ENCODE data around the gene CDCA4. TPM values are rescaled to one million over a fixed set of nuclear protein-coding genes. Genes with fewer than 3 reads are reported as not detected.

Gene CDCA4
- total and polyA plus RNA-seq, 2 donors (not counting 1 experiment from before 2014, with no cell fraction given) = 6.3 to 11.7 TPM

DNA sequence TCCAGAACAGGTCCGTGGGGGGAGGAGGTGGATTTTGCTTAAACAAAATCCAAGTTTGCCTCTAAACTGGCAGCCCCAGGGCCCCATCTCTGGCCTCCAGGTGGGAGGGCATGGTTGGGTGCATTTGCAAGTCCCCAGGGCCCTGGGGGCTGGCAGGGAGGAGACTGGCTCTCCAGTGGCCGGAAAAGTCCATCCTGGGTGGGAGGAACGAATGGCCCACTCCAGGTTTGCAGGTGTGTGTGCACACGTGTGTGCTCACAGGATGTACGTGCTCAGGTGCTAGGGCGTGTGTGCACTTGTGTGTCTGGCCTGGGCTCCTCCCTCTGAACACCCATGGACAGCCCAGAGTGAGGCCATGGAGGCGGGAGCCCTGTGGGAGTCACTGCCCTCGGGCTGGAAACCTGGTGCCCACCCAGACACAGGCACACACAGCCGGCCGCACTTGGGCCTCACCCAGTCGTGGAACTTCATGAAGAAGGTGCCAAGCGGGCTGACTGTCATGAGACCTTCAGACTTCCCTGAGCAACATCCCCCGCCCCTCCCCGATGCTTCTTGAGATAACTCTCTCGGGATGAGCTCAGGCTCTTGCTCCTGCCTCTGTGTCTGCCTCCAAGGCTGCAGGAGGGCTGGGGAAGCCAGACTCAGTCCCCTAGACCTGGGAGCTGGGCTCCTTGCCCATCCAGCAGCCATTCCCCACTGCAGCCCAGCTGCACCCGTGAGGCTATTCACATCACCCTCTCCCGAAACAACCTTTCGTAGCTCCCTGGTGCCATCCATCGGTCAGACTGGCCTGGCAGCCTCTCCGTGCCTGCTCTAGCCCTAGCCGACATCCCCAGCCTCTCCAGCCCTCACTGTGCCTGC is 52.1 kb downstream of the CDCA4 start:
- Histone ChIP-seq H2AFZ (ENCODE audit: insufficient read depth, low read depth, low read length, poor library complexity, severe bottlenecking) (no peak overlapping the region), H3K27me3 (replicated peaks in 1 of 4; ENCODE audit: control extremely low read depth in 1 of 4, control insufficient read depth in 3 of 4, insufficient read depth in 4 of 4, low read length in 3 of 4) (peaks cover 0 to 38% (median 15%) of the 10 kb centered on the region in 4 experiments), H3K9me3 (ENCODE audit: control extremely low read depth in 1 of 3, control insufficient read depth in 2 of 3, insufficient read depth in 1 of 3, low read length in 2 of 3) (peaks cover 0 to 8% (median 0%) of the 10 kb centered on the region in 3 donors), H3K4me1 (ENCODE audit: control insufficient read depth in 2 of 2, insufficient read depth in 2 of 2, low read length in 2 of 2) (peaks cover 17 to 19% of the 10 kb centered on the region in 2 donors), H3K4me2 (replicated peaks; ENCODE audit: low read depth, low read length, poor library complexity, severe bottlenecking) (peak overlapping the region; percentile 39), H4K20me1 (ENCODE audit: control insufficient read depth, insufficient read depth, low read length, poor library complexity, severe bottlenecking) (no peaks in the 10 kb centered on the region), H3K79me2 (ENCODE audit: control insufficient read depth, insufficient read depth, low read length) (no peaks in the 10 kb centered on the region), H3K27ac (ENCODE audit: low read length in 2 of 2) (no peak overlapping the region), H3K4me3 (ENCODE audit: control extremely low read depth in 1 of 5, extremely low read depth in 1 of 5, insufficient read depth in 1 of 5, low read depth in 2 of 5, low read length in 4 of 5) (no peak overlapping the region), H3K9ac (ENCODE audit: low read length) (no peak overlapping the region), H3K36me3 (replicated peaks in 1 of 2; ENCODE audit: control extremely low read depth in 1 of 2, control insufficient read depth in 1 of 2, extremely low read depth in 1 of 2, insufficient read depth in 2 of 2, low read length in 1 of 2) (no peaks in the 10 kb centered on the region)
- ATAC-seq (ENCODE audit: low read depth) (peak; percentile 29), DNase-seq (no peak)
- TF ChIP-seq CTCF (IDR thresholded peaks at IDR 0.05) (no peak), EZH2 (IDR thresholded peaks at IDR 0.05; ENCODE audit: borderline replicate concordance, insufficient read depth, low read depth, low read length, poor library complexity, severe bottlenecking) (no peak)
- peaks cover 15% of the 10 kb centered on the region for H3K27me3 Mint-ChIP-seq
- POLR2A ChIA-PET = no interaction called here
- intact Hi-C loops (cut with micrococcal nuclease) = no loop called here
- 62% methylated on average over 21 of the region's 21 CpGs for WGBS (ENCODE audit: insufficient coverage)
- H3K9me3 Mint-ChIP-seq (ENCODE audit: insufficient read depth) = no peaks in the 10 kb centered on the region
- H3K4me1 Mint-ChIP-seq = peaks cover 16% of the 10 kb centered on the region
- CTCF ChIA-PET = interaction anchor here (0.8 to 1.3 kb wide), 3 partner anchors 46 to 77 kb away, joined by 3 read pairs; no protein-coding TSS in a partner anchor
- no peak overlapping the region for H3K4me3 Mint-ChIP-seq
- no peak overlapping the region for H3K27ac Mint-ChIP-seq

- Histone ChIP-seq H3K4me2 (replicated peaks; ENCODE audit: low read depth, low read length, poor library complexity, severe bottlenecking) (peak overlapping the region; percentile 39), H3K79me2 (ENCODE audit: control insufficient read depth, insufficient read depth, low read length) (no peaks in the 10 kb centered on the region), H3K9me3 (ENCODE audit: control extremely low read depth in 1 of 3, control insufficient read depth in 2 of 3, insufficient read depth in 1 of 3, low read length in 2 of 3) (peaks cover 0 to 8% (median 0%) of the 10 kb centered on the region in 3 donors), H4K20me1 (ENCODE audit: control insufficient read depth, insufficient read depth, low read length, poor library complexity, severe bottlenecking) (no peaks in the 10 kb centered on the region), H3K27ac (ENCODE audit: low read length in 2 of 2) (no peak overlapping the region), H3K9ac (ENCODE audit: low read length) (no peak overlapping the region), H3K4me3 (ENCODE audit: control extremely low read depth in 1 of 5, extremely low read depth in 1 of 5, insufficient read depth in 1 of 5, low read depth in 2 of 5, low read length in 4 of 5) (no peak overlapping the region), H2AFZ (ENCODE audit: insufficient read depth, low read depth, low read length, poor library complexity, severe bottlenecking) (no peak overlapping the region), H3K27me3 (replicated peaks in 1 of 4; ENCODE audit: control extremely low read depth in 1 of 4, control insufficient read depth in 3 of 4, insufficient read depth in 4 of 4, low read length in 3 of 4) (peaks cover 0 to 38% (median 15%) of the 10 kb centered on the region in 4 experiments), H3K4me1 (ENCODE audit: control insufficient read depth in 2 of 2, insufficient read depth in 2 of 2, low read length in 2 of 2) (peaks cover 17 to 19% of the 10 kb centered on the region in 2 donors), H3K36me3 (replicated peaks in 1 of 2; ENCODE audit: control extremely low read depth in 1 of 2, control insufficient read depth in 1 of 2, extremely low read depth in 1 of 2, insufficient read depth in 2 of 2, low read length in 1 of 2) (no peaks in the 10 kb centered on the region)
- Mint-ChIP-seq H3K9me3 (ENCODE audit: insufficient read depth) (no peaks in the 10 kb centered on the region), H3K4me3 (peak overlapping the region; percentile 19), H3K27ac (no peak overlapping the region), H3K4me1 (peaks cover 16% of the 10 kb centered on the region), H3K27me3 (peaks cover 15% of the 10 kb centered on the region)
- POLR2A ChIA-PET = no interaction called here
- TF ChIP-seq CTCF (IDR thresholded peaks at IDR 0.05) (no peak), EZH2 (IDR thresholded peaks at IDR 0.05; ENCODE audit: borderline replicate concordance, insufficient read depth, low read depth, low read length, poor library complexity, severe bottlenecking) (no peak)
- 27% methylated on average over 9 of the region's 12 CpGs for WGBS (ENCODE audit: insufficient coverage)
- ATAC-seq (ENCODE audit: low read depth) (peak; percentile 13), DNase-seq (no peak)
- intact Hi-C loops (cut with micrococcal nuclease) = no loop called here
- CTCF ChIA-PET = interaction anchor here (1.3 kb wide), 1 partner anchor 78 kb away, joined by 3 read pairs; no protein-coding TSS in a partner anchor
These were observed 52.7 kb downstream of the CDCA4 start for GRCh38 chr14:104968153-104968527.
